ENCODE results near the gene COX19.
"Not testable (repeated sequence)": the region's sequence is repeated elsewhere in the genome, so short reads cannot be mapped to it uniquely, and the experiment has no call there.

The COX19 gene

DNA sequence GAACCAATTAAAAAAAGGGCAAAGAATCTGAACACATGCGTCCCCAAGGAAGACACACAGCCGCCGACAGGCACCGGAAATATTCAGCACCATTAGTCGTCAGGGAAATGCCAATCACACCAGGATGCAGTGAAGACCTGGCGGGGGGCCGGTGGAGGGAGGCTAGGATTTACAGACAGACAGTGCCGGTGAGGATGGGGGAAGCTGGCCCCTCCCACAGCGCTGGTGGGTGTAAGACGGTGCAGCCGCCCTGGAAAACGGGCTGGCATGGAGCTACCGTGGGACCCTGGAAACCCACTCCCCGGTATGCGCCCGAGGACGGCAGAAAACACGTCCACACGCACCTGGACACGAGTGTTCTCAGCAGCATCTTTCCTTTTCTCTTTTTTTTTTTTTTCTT lies 16.1 kb downstream of the COX19 start:
- no peak for DNase-seq

DNA sequence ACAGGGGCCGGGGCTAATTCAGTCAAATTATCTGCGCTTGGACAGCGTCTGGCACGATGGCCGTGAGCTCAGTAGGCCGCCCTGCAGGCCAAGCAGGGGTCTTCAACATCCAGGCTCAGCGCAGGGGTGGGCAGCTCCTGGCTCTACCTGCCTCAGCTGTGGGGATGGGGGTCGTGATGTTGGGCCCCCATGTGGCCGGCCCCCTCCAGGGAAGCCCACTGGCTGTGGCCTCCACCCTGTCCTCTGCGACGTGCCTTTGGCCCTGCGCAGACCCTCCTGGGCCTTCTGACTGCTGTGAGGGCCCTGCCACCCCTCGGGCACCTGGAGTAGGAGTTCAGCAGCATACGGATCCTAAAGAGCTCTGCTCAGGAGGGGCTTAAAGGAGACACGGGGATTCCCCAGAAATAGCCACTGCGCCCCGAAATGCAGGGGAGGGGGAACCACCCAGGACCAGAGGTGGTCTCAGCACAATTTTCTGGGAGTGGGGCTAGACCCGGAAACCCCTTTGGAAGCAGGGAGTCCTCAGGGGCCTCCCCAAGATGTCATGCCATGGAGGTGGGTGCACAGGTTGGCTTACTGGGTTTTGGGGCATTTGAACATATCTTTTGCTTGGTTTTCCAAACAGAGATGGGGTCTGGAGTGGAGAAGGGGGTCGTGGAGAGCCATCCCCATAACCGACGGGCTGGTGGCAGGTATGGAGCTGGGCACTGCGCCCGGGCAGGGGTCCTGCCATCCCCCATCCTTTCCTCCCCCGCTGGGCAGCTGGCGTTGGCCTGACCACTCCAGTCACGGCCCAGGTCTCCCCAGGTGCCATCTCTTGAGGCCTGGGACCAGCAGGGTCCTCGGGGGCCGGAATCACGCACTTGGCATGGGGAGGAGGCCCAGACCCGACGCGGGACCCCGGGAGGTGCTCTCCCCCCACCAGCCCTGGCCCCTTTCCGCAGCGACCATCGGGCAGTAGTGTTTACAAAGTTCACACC lies 16.8 kb downstream of the COX19 start:
- DNase-seq = no peak

DNA sequence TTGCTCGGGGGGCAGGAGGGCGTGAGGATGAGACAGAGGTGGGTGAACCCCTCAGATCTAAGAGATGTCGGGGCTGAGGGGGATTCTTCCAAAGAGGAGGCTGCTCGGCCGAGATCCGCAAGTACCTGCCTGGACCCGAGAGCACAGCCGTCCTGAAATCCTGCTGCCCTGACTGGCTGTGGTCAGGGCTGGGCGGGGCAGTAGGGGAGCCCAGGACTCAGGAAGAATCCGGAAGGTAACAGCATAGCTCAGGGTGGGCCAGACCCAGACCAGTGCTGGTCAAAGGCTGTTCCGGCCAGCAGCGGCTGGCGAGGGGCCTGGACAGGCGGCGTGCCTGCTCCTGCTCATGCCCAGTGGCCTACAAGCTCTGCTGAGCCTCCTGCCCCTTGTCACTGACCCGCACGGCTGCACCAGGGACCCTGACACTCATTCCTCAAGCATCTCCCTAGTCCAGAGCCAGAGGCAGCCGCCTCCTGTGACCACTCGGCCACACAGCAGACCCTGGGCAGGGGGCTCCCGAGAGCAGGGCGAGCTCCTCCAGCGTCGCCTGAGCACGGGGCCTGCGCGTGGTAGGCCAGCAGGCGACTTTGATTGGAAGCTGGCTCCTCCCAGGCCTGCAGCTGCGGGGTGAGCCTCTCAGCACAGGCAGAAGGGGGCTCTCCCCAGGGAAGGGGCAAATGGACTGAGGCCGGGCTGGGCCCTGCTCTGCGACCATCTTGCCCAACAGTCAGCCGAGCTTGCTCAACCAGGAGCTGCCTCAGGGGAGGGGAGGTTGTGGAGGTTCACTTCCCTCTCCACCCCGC lies 17.7 kb downstream of the COX19 start:
- DNase-seq = no peak

DNA sequence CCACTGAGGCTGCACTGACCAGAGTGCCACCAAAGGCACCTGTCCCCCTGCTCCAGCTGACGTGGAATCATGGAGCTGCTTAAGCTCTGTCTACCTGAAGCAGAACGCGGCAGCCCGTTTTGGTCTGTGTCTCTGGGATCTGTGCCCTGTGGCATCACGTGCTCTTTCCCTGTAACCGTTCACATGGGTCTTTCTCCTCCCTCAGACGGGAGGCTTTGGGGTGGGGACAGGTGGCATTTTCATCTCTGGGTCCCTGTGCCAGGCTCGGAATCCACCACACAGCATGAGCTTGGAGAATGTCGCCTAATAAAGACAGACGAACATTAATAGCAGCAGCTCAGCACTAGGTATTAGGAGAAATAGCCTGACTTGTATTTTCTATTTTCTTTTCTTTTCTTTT lies 19.3 kb downstream of the COX19 start:
- DNase-seq = no peak

DNA sequence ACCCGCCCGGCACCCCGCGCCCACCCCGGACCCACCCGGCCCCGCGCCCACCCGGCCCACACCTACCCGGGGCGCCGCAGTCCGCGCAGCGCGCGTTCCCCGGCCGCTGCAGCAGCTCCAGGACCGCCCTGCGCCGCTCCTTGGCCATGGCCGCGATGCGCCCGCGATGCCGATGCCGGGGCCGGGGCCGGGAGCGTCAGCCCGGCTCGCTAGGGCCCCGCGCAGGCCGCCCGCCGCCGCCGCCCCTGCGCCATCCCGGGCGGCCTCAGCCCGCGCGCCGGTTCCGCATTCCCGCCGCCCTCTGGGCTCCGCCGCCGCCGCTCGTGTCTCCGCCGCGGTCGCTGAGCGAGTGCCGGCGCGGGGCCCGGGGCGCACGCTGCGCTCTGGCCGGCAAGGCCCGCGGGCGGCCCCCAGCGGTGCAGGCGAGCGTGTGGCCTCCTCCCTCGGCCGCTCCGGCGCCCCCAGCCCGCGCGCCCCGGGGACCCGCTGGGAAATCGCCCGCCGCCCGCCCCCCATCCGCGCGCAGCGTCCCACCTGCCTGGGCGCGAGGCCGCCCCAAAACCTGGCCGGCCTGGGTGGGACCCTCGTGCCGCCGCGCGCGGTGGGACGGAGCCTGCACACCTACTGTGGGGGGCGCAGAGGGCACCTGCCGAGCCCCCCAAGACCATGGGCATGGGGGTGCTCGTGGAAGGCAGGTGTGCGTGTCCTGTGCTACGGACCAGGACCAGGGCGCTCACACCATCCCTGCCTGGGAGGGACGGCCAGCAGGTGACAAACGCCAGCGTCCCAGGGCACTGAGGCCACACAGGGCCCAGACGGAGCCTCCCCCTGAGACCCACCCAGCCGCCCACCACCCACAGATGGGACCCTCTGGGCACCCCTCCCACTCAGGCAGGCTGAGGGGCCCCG lies 20.8 kb downstream of the COX19 start, which contains the start of gene ADAP1:
TSS of gene ADAP1 (minus strand) at position 351 of the 909 bp plus-strand sequence. CDS start at position 148, 203 bp downstream.
- peak; percentile 24 for DNase-seq

DNA sequence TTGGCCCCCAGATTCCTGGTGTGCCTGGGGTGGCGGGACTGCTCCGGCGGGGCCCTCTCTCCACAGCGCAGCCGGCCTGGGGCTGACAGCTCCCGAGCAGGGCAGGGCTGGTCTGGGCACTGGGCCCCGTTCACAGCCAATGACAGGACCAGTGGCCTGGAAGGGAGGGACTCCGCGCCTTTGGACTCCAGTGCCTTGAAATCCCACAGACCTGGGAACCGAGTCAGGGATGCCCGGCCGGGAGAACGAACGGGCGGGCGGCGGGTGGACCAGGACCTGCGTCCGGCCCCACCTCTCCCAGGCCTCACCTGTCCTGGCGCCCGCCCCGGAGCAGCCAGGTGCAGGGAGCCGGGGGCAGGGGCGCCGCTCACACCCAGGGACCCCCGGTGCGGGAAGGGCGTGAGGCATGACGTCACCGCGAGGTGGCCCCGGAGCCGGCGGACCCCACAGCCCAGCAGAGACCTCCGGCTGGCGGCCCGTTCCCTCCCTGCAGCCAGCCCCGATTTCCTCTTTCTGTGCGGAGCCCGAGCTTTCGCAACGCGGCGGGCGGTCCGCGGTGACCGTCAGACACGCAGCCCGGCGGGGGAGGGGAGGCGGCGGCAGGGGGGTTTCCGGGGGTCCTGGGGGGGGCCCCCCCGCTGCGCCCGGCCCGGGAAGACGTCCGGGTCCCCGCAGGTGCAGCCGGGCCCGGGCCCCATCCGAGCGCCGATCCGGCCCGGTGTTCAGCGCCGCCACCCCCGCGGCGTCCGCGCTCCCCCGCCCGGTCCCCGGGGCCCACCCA lies 21.6 kb downstream of the COX19 start:
- DNase-seq = peak; percentile 46

DNA sequence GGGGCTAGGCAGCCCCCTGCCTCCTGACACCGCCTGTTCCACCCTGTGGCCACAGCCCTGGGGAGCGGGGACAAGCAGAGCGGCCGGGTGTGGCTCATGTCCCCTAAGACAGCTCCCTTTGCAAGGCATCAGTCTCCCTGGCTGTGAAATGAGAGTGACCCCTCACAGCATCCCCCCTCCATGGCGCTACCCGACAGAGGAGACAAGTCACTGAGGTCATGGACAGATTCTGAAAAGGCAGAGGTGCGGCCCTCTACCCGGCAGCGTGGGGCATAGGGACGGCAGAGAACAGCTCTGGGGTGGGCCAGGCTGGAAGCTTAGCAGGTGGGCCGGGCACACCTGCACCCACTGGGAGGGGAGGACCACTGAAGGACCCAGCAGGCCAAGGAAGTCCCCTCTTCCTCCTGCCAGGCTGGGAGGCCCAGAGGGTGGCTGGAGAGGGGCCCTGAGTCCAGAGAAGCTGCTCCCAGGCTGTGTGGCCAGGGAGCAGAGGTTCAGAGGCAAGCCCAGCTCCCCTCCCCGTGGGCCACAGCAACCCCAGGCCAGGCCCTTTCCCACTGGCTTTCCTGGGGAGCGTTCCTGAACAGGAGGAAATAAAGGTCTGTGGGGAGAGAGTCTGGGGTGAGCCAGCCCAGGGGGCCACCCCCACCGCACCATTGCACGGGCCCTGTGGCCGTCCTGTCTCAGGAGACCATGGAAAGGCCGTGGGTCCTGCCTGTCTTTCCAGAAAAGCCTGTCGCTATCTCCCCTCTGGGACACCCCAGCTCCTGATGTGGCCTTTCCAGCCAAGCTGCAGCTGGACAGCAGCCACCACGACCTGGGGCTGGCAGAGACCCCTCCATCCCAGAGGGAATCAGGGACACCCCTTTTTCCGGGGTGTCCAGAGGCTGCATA lies 22.6 kb downstream of the COX19 start:
- no peak for DNase-seq

DNA sequence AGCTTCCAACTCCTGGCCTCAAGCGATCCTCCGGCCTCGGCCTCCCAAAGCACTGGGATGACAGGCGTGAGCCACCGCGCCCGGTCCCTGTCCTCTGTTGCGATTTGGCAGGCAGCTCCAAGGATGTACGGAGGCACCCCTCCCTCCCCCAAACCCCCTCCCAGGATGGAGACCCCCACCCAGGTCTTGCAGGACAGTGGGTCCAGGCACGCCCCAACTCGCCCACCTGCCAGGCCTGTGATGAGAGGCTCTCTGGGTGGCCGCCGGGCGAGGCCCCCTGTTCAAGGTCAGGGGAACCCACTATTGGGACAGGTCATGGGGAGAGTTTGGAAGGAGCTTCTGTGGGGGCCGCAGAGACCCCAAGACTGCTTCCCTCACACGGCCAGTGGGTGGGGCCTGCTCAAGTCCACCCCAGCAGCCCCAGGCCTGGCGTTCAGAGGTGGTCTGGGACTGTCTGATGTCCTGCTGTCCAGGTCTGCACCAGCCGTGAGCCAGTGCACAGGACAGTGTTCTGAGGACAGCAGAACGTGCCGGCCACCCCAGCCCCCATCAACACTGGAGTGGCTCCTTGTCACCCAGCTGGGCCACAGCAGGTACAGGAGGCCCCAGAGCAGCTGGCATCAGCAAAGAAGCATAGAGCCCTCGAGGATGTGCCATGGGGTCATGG lies 23.3 kb downstream of the COX19 start:
- DNase-seq = no peak

DNA sequence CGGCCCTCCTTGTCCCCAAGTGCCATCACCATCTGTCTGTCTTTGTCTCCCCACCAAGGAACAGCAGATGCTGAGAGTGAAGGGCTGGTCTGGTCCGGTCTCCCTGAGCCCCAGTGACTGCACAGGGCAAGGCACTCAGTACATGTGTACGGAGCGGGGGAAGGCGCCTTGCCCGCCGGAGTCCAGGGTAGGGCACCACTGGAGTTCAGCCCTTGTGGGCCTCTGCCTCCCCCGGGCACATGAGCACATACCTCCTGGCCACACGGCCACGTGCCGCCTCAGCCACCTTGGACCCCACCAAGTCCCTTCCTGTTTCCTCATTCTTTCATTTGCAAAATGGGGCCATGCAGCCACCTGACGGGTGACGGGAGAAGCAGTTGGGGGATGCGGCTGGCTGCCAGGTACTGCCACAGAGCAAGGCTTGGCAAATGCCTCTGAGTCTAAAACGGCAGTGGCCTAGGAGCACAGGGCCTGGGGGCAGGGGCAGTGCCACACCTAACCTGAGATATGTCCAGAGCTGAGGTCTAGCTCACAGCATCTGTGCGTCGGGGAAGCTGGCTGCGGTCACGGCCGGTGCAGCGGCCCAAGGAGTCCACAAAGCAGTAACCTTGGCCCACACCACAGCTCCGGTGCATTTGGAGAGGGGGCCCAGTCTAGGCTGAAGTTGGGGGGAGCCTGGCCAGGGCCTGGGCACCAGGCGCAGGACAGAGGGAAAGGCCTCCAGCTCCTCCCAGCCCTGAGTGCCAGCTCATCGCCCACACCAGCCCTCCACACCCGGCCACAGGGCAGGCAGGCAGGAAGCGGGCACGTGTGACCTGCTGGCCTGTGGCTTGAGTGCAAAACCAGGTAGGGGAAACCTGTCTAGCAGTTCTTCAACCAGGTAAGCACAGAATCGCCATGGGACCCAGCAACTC lies 26.1 kb downstream of the COX19 start:
- DNase-seq = no peak

DNA sequence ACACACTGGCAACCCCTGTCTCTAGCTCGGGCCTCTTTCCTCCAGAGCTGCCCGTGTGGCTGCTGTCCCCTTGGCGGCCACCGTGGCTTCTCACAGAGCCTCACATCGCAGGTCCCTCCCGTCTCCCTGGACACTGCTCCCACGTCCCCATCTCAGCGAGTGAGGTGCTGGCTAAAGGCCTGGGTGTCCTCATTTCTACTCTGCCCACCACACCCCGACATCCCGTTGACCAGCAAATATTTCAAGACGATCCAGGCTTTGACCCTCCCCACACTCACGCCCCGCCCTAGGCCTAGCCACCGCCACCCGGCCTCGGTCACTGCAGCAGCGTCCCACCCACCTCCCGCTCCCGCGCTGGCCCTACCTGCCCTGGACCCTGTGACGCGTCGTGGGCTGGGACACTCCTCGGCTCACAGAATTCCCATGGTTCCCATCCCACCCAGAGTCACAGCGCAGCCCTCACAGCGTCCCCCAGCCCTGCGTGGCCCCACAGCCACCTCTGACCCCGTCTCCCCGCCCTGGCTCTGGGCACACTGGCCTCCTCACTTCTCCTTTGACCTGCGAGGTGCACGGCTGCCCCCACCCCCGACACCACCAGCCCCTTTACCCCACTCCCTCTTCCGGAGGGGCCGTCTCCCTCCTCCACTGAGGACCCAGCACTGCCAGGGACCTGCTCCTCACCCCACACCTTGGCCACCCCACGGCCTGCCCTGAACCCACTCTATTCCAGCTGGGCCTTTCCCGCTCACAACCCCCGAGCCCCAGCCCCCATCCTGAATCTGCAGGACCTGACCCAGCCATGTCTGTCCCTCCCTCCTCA lies 27.7 kb downstream of the COX19 start:
- no peak for DNase-seq

DNA sequence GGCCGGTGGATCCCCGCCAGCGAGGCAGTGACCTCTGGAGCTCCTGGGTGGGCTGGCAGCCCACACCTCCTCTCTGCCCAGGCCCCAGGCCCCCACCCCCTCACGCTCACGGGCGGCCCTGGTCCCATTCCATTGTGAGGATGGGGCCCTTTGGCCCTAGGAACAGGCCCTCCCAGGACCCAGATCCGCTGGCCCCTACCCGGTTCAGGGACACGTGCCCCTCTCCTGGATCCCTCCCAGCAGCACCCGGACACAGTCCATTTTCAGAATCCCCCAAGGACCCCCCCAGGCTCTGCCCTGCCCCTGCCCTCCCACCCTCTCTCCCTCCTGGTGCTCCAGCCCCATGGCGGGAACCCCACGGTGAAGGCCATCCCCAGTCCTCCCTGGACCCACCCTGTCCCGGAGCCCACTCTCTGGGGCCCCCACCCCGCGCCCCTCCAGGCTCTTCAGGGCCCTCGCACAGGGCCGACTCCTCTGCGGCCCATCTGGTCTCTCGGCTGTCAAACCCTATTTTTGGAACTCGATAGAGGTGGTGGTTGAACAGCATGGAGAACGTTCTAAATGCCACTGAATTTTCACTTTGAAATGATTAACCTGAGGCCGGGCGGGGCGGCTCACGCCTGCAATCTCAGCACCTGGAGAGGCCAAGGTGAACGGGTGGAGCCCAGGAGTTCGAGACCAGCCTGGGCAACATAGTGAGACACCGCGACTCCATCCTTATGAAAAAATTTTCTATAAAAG lies 28.9 kb downstream of the COX19 start:
- no peak for DNase-seq

DNA sequence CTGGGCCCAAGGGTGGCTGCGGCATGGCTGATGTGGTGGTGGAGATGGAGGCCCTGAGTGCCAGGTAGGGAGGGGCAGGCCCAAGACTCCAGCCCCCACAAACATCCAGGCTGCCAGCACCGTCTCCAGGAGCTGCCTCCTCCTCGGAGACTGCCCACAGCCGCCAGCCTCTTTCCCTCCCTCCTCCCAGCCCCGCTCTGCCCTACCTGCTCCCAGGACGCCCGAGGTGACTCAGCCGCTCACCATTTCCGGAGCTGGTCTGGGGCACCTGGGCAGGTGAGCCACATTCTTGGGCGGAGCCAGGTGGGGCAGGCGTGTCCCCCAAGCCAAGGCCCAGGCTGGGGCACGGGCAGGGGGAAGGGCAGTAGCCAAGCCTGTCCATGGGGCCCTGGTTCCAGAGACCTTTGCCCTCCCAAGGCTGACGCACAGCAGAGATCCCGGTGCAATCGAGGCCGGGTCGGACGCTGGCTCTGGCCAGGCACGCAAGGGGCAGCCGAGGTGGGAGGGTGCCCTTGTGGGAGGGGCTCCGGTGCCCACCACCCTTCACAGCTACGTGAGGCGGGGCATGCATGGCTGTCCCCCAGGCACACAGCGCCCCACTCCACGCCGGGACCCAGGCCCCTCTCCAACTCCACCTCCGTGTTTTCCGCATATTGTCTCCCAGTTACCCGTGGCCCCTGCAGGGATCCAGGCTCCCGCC lies 29.6 kb downstream of the COX19 start:
- DNase-seq = no peak

DNA sequence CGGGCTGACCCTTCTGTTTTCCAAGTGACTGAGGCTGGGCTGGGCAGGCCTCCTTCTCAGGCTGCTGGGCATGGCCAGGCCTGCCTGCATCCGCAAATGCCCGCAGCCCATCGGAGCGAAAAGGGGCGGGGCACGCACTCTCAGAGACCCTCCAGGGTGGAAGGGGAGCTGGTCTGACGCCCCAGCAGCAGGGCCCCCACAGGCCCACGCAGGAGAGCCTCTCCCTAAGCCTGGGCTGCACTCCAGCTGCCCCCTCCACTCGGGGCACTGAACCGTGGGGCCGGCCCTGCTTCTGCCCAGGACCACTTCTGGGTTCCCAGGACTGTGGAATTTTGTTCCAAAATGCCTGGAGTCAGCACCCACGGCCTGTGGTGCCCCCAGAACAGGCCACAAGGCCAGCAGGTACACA lies 30.2 kb downstream of the COX19 start:
- DNase-seq = no peak

DNA sequence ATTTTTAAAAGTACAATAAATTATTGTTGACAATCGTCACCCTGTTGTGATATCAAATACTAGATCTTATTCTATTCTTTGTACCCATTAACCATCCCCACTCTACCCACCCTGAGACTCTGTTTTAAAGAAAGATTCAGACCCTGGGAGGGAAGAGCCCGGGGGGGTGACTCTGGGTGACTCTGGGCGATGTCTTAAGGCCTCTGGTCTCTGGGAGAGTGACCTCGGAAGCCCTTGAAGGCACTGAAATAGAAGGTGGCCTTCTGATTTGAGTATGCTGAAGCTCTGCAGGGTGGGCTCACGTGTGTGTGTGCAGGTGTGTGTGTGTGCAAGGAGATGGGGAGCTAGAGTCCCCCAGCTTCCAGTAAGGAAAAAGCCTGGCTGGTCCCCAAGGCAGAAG lies 30.6 kb downstream of the COX19 start:
- DNase-seq = no peak

DNA sequence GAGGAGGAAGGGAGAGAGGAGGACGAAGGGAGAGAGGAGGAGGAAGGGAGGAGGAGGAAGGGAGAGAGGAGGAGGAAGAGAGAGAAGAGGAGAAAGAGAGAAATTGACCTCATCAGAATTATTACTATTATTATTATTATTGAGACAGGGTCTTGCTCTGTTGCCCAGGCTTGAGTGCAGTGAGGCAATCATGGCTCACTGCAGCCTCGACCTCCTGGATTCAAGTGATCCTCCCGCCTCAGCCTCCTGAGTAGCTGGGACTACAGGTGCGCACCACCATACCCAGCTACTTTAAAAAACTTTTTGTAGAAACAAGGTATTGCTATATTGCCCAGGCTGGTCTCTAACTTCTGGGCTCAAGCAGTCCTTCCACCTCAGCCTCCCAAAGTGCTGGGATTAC lies 31.6 kb downstream of the COX19 start:
- not testable (repeated sequence) for DNase-seq

DNA sequence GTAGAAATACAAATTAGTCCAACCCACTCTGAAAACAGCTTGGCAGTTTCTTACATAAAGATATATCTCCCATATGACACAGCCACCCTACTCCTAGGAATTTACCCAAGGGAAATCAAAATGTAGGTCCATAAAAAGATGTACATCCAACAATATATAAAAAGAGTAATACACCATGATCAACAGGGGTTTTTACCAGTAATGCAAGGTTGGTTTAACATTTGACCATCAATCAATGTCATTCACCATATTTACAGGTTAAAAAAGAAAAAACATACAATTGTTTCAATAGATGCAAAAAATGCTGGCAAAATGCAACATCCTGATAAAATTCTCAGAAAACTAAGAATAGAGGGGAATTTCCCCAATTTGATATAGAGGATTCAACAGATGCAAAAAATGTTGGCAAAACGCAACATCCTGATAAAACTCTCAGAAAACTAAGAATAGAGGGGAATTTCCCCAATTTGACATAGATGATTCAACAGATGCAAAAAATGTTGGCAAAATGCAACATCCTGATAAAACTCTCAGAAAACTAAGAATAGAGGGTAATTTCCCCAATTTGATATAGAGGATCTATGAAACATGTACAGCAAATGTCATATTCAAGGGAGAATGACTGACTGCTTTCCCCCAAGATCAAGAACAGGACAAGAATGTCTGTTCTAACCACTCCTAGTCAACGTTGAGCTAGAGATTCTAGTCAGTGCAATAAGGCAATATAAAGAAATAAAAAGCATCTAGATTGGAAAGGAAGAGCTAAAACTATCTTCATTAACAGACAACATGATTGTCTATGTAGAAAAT lies 34.5 kb downstream of the COX19 start:
- no peak for DNase-seq

All from NK-92 treated with Interleukin-12 subunit alpha and Interleukin-12 subunit beta, amount 100 ng/mL, for 24 hours (cell line).